Activated CD4-positive, alpha-beta T cell treated with anti-CD3 and anti-CD28 coated beads for 1 hour (primary cell): ENCODE results near the gene SLFN13.
"Not testable (repeated sequence)": the region's sequence is repeated elsewhere in the genome, so short reads cannot be mapped to it uniquely, and the experiment has no call there.

Source experiments
- DNase-seq: peaks from one replicate; pipeline ENCODE4 v3.0.0-alpha.2; 2020

Gene SLFN13

GRCh38 chr17:35429702-35430101 lies 18.9 kb downstream of the SLFN13 start:
- no peak for DNase-seq

GRCh38 chr17:35428229-35428628 lies 20.3 kb downstream of the SLFN13 start:
- DNase-seq, result no peak

GRCh38 chr17:35423761-35424160 lies 24.8 kb downstream of the SLFN13 start:
- no peak for DNase-seq

GRCh38 chr17:35421069-35421468 lies 27.5 kb downstream of the SLFN13 start:
- DNase-seq, result not testable (repeated sequence)

- DNase-seq, result no peak
Measured at GRCh38 chr17:35416659-35417058, 31.9 kb downstream of the SLFN13 start.

- DNase-seq, result not testable (repeated sequence)
Measured at GRCh38 chr17:35414707-35415106, 33.9 kb downstream of the SLFN13 start.

- no peak for DNase-seq
Measured at GRCh38 chr17:35414247-35414646, 34.3 kb downstream of the SLFN13 start.

GRCh38 chr17:35407531-35407930 lies 41.0 kb downstream of the SLFN13 start:
- no peak for DNase-seq

- DNase-seq, result no peak
Measured at GRCh38 chr17:35406568-35406967, 42.0 kb downstream of the SLFN13 start.

- DNase-seq, result no peak
Measured at GRCh38 chr17:35404360-35404759, 44.2 kb downstream of the SLFN13 start.

- DNase-seq, result not testable (repeated sequence)
Measured at GRCh38 chr17:35393783-35394182, 54.8 kb downstream of the SLFN13 start.

- DNase-seq, result no peak
Measured at GRCh38 chr17:35390663-35391062, 57.9 kb downstream of the SLFN13 start.

GRCh38 chr17:35390156-35390555 lies 58.4 kb downstream of the SLFN13 start:
- no peak for DNase-seq

- DNase-seq, result no peak
Measured at GRCh38 chr17:35387496-35387895, 61.1 kb downstream of the SLFN13 start.
